ENCODE measurements around the gene PIEZO1. TPM values are rescaled to one million over a fixed set of nuclear protein-coding genes. Genes with fewer than 3 reads are reported as not detected.

Gene PIEZO1
- total and polyA plus RNA-seq, 9 of the 15 experiments (the other 6 are each of a cell fraction or from before 2014, with no cell fraction given) = 3.6 to 432 (median 131) TPM

DNA sequence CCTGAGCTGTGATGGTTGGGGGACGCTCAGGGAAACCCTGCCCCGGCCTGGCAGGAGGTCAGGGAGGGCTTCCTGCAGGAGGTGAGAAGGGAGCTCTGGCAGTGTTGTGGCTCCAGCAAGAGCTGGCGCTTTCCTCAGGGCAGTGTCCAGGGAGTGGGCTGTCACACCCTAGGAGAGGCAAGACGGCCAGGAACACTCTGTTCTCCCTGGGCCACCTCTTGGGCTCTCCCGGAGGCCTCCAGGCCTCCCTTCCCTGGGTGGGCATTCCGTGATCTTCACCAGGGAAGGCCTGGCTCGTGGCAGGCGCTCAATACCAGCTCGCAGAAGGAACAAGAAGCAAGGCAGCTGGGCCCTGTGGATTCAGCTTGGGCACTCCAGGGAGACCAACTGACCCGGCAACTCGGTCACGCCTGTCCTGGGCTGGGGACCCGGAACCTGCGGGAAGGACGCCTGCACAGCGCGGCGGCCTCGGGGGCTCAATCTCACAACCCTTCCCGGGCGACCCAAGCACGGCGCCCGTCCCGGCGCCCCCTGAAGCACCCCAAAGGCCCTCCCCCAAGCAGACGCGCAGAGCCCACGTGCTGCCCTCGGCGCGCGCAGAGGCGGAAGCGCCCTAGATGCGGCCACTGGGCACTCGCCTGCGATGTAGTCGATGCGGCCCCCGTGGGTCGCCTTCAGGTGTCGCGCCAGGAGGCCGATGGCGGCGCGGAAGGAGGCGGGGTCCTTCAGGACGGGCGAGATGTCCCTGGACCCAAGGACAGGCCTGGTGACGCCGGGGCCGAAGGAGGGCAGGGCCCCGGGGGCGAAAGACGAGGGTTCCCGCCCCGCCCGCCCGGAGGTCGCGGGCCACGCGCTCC is 26.1 kb upstream of the PIEZO1 start (continued):
- TF ChIP-seq, protein P1, sequence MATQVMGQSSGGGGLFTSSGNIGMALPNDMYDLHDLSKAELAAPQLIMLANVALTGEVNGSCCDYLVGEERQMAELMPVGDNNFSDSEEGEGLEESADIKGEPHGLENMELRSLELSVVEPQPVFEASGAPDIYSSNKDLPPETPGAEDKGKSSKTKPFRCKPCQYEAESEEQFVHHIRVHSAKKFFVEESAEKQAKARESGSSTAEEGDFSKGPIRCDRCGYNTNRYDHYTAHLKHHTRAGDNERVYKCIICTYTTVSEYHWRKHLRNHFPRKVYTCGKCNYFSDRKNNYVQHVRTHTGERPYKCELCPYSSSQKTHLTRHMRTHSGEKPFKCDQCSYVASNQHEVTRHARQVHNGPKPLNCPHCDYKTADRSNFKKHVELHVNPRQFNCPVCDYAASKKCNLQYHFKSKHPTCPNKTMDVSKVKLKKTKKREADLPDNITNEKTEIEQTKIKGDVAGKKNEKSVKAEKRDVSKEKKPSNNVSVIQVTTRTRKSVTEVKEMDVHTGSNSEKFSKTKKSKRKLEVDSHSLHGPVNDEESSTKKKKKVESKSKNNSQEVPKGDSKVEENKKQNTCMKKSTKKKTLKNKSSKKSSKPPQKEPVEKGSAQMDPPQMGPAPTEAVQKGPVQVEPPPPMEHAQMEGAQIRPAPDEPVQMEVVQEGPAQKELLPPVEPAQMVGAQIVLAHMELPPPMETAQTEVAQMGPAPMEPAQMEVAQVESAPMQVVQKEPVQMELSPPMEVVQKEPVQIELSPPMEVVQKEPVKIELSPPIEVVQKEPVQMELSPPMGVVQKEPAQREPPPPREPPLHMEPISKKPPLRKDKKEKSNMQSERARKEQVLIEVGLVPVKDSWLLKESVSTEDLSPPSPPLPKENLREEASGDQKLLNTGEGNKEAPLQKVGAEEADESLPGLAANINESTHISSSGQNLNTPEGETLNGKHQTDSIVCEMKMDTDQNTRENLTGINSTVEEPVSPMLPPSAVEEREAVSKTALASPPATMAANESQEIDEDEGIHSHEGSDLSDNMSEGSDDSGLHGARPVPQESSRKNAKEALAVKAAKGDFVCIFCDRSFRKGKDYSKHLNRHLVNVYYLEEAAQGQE (IDR thresholded peaks at IDR 0.05; ENCODE audit: borderline replicate concordance) = peak; percentile 25; the same call in 1 of the 2 replicates
- TF ChIP-seq, protein P1 (CRISPR knock-in tag; IDR thresholded peaks at IDR 0.05; ENCODE audit: low read depth) = no peak
- TF ChIP-seq, protein P2, sequence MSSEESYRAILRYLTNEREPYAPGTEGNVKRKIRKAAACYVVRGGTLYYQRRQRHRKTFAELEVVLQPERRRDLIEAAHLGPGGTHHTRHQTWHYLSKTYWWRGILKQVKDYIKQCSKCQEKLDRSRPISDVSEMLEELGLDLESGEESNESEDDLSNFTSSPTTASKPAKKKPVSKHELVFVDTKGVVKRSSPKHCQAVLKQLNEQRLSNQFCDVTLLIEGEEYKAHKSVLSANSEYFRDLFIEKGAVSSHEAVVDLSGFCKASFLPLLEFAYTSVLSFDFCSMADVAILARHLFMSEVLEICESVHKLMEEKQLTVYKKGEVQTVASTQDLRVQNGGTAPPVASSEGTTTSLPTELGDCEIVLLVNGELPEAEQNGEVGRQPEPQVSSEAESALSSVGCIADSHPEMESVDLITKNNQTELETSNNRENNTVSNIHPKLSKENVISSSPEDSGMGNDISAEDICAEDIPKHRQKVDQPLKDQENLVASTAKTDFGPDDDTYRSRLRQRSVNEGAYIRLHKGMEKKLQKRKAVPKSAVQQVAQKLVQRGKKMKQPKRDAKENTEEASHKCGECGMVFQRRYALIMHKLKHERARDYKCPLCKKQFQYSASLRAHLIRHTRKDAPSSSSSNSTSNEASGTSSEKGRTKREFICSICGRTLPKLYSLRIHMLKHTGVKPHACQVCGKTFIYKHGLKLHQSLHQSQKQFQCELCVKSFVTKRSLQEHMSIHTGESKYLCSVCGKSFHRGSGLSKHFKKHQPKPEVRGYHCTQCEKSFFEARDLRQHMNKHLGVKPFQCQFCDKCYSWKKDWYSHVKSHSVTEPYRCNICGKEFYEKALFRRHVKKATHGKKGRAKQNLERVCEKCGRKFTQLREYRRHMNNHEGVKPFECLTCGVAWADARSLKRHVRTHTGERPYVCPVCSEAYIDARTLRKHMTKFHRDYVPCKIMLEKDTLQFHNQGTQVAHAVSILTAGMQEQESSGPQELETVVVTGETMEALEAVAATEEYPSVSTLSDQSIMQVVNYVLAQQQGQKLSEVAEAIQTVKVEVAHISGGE (CRISPR knock-in tag; IDR thresholded peaks at IDR 0.05) = no peak
- TF ChIP-seq ZNF717 (CRISPR knock-in tag; IDR thresholded peaks at IDR 0.05) = no peak
- TF ChIP-seq BRCA1 (IDR thresholded peaks at IDR 0.05) = no peak
- TF ChIP-seq BRCA1 (CRISPR knock-in tag; IDR thresholded peaks at IDR 0.05) = peak; percentile 88; the same call in 1 of the 2 replicates
- no peak for TF ChIP-seq HMG20A (CRISPR knock-in tag; conservative IDR thresholded peaks at IDR 0.05)
- TF ChIP-seq, protein P3, sequence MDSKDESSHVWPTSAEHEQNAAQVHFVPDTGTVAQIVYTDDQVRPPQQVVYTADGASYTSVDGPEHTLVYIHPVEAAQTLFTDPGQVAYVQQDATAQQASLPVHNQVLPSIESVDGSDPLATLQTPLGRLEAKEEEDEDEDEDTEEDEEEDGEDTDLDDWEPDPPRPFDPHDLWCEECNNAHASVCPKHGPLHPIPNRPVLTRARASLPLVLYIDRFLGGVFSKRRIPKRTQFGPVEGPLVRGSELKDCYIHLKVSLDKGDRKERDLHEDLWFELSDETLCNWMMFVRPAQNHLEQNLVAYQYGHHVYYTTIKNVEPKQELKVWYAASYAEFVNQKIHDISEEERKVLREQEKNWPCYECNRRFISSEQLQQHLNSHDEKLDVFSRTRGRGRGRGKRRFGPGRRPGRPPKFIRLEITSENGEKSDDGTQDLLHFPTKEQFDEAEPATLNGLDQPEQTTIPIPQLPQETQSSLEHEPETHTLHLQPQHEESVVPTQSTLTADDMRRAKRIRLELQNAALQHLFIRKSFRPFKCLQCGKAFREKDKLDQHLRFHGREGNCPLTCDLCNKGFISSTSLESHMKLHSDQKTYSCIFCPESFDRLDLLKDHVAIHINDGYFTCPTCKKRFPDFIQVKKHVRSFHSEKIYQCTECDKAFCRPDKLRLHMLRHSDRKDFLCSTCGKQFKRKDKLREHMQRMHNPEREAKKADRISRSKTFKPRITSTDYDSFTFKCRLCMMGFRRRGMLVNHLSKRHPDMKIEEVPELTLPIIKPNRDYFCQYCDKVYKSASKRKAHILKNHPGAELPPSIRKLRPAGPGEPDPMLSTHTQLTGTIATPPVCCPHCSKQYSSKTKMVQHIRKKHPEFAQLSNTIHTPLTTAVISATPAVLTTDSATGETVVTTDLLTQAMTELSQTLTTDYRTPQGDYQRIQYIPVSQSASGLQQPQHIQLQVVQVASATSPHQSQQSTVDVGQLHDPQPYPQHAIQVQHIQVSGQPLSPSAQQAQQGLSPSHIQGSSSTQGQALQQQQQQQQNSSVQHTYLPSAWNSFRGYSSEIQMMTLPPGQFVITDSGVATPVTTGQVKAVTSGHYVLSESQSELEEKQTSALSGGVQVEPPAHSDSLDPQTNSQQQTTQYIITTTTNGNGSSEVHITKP (IDR thresholded peaks at IDR 0.05; ENCODE audit: partially characterized antibody) = peak; percentile 6
- peak in 1 of 2 experiments; percentile 52; a peak in 2 of 4 replicates for TF ChIP-seq MAZ (CRISPR knock-in tag; conservative IDR thresholded peaks at IDR 0.05 in 1 of 2, IDR thresholded peaks at IDR 0.05 in 1 of 2)
- no peak for TF ChIP-seq ESRRB (CRISPR knock-in tag; IDR thresholded peaks at IDR 0.05; ENCODE audit: borderline replicate concordance)
- peak; percentile 40; the same call in 1 of the 2 replicates for TF ChIP-seq CREM (IDR thresholded peaks at IDR 0.05; ENCODE audit: low read depth)
